ENCODE measurements around the gene TBCD.

The TBCD gene

DNA sequence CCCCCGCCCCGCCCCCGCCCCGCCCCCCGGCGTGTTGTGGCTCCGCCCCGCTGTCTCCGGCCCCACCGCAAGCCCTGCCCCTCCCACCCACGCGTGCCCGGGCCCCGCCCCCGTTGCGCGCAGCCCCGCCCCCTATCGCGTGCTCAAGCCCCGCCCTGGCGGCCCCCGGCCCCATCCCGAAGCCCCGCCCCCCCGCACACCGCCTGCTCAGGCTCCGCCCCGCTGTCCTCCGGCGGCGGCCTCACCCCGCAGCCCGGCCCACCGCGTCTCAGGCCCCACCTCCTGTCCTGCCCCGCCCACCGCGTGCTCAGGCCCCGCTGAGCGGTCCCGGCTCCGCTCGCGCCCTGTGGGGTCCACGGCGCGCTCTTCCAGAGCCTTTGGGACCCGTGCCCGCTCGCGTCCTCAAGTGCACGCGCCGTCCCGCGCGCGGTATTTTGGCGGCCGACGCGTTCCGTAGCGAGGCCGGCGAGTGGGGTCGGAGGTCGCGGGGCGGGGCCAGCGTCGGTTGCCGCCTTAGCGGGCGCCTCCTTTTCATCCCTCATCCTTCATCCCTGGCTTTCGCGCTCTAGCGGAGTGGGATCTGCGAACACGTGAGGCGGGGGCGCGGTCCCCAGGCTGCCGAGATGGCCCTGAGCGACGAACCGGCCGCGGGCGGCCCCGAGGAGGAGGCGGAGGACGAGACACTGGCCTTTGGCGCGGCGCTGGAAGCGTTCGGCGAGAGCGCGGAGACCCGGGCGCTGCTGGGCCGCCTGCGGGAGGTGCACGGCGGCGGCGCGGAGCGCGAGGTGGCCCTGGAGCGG, at the start of gene TBCD:
TBCD (plus strand) TSS at position 495 of the 800 bp plus-strand sequence; CDS start at position 624, 129 bp downstream.
- peak; percentile 89 to 92 for DNase-seq

DNA sequence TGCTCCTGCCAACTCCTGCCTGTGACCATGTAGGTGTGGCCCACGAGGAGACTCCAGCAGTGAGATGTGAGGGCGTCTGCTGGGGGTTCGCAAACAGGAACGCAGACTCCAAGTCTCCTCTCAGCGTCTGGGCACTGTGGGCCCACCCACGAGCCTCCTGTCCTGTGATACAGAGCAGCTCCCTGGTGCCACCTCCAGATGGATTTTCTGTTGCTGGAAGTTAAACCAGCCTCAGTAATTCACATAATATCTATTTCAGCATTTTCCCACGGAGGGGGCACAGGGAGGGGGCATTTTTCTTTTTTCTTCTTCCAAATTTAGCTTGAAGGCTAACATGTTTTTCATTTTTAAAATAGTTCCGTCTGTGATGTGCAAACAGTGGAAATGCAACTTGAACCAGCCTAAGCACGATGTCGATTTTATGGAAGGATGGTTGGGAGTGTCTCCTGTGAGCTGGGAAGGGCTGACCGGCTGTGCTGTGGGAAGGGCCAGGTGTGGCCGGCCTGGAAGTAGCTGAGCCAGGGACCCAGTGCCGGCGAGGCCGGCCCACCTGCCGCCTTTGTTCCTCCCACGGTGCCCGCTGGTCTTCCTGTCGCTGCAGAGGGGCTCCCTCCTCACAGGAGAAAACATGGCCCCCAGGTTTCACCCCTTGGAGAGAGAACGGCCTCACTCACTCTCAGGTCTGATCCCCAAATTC, 49.5 kb upstream of the TBCD start:
- DNase-seq, result no peak

DNA sequence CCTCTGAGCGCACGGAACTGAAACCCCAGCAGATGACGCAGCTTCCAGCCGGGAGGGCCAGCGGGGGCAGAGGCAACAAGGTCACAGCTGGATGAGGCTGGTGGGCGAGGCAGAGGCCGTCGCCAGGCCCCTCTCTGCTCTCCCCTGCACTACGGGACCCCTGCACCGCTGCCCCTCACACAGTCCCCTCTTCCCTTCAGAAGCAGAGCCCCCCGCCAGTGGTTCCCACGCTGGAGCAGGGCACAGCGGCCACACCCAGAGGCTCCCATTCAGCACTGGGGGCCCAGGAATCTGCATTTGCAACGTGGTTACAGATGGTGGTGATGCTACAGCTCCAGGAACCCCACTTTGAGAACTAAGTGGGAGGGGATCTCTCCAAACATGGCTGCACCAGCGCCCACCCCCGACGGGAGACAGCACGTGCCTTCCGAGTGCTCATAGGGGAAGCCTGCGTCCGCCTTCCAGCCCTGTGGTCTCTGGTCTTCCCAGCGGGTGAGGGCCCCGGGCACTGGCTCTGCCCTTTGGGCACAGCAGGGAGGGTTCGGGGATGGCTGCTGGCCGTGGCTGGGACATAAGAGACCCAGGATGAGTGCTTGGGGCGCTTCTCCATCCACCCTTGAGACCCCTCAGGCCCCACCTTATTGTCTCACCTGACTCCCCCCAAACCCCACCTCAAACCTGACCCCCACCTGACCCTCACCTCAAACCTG, 48.7 kb upstream of the TBCD start:
- no peak for DNase-seq

GRCh38 chr17:82703935-82704865, 47.7 kb upstream of the TBCD start:
- no peak for DNase-seq

GRCh38 chr17:82704886-82705285, 47.0 kb upstream of the TBCD start:
- no peak for DNase-seq

DNA sequence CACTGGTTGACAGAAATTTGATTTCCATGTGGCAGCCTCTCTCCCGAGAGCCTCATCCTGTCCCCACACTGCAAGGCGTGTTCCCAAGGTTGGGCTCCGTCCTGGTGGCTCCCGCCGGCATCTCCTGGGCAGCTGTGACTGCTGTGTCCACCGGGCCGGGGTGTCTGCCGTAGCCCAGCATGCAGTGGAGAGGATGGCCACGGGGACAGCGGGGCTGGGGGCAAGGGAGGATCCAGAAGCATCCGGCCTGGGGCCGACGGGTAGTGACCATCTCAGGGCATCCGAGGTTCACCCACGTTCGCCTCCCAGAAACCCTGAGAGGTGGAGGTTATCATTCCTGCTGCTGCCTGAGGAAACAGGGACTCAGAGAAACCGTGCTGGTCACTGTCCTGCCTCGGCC, 46.1 kb upstream of the TBCD start:
- DNase-seq, result no peak

- DNase-seq, result no peak
These were observed 42.7 kb upstream of the TBCD start for GRCh38 chr17:82709024-82709675.

DNA sequence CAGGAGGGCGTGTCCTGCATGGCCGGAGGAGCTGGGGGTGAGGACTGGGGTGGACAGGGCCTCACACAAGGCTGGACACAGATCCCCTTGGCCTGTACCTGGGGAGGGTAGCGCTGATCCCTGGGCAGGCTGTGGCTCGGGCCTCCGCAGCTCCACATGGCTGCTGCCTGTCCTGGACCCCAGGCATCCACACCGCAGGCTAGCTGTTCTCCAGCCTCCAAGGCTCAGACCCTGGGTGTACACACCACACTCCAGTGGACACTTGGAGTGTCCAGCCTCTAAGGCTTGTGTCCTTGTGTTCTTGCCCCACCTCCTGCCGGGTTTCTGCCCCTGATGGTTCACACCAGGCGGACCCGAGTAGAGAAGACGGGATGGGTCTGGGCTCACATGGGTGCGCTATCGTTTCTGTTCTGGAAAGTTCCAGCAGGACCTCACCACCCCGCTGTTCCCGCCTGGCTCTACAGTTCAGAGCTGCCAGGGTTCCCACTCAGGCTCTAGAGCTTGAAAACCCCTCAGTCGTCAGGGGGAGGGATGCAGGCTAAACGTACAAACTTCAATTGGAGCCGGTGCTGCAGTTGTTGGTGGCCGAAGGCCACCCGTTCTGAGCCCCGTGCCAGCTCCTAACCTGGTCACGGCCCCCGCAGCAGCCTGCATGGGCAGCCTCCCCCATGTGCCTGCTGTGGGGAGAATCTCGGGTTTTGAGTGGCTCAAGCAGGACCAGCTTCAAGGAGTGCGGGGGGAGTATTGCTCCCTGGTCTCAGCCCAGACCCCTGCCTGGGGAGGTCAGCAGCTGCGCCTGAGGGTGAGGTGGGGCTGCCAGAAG, 42.0 kb upstream of the TBCD start:
- DNase-seq, result no peak

DNA sequence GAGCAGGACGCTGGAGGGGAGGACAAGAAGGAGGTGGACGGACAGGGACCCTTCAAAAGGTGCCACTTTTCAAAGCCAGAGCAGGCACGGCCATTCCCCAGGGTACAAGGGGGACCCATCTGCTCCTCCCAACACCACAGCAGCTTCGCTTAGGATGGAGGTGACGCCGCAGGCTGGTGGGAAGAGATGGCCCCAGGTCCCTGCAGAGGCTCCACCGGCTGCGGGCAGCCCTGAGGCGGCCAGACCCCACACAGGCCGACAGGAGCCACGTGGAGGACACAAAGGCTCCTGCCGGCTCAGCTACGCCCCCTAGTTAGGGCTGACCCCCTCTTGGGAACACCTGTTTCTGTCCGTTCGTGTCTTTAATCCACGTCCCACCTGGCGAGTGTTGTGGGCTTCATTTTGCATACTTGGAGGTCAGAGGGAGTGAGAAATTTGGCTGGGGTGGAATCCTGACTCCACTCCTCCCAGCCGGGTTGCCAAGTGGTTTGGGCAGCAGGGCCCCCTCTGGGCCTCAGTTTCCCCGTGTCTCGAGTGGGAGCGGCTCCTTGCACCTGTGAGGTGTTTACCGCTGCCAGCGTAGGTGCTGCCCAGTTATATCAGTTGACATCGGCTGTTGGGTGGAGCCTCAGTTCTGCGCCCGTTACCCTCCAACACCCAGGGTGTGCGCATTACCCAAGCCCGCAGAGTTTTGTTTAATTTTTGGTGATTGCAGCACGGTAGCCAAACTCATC, 41.2 kb upstream of the TBCD start:
- no peak for DNase-seq

- no peak for DNase-seq
These were observed 38.7 kb upstream of the TBCD start for GRCh38 chr17:82713071-82713723.

GRCh38 chr17:82716203-82717010, 35.5 kb upstream of the TBCD start, which contains the start of gene FN3KRP:
Gene FN3KRP (plus strand): TSS chr17:82716706. CDS start chr17:82716756, 50 bp downstream.
- DNase-seq, result peak; percentile 81 to 82

DNA sequence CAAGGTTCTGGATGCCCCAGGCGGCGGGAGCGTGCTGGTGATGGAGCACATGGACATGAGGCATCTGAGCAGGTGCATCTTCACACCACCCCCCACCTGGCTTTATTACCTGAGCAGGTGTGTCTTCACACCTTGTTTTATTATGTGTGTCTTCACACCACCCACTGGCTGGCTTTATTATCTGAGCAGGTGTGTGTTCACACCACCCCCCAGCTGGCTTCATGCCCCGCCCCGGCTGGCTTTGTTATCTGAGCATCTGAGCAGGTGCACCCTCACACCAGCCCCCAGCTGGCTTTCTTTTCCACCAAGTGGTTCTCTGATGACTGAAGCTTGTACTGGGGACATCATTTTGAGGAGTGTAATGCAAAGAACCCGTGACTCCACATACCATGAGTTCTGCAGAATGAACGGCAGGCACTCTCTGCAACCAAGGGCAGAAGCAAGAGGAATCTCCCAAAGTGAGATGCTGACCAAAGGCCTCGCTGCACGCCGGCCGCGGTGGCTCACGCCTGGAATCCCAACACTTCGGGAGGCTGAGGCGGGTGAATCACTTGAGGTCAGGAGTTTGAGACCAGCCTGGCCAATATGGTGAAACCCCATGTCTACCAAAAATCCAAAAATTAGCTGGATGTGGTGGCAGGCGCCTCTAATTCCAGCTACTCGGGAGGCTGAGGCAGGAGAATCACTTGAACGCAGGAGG, 32.7 kb upstream of the TBCD start:
- no peak for DNase-seq

DNA sequence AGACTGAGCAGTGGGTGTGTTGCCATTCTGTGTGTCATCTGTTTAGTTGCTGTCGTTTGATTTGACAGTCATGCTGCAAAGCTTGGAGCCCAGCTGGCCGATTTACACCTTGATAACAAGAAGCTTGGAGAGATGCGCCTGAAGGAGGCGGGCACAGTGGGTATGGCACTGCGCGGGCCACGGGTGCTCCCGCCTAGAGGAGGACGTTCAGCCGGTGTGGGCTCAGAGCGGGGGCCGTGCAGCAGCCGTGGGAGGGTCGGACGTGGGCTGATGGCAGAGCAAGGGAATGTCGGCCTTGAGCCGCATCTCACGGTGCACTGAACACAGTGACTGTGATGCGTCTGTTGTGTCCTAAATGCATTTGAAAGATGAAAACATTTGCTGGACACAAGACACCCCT, 31.7 kb upstream of the TBCD start:
- no peak for DNase-seq

DNA sequence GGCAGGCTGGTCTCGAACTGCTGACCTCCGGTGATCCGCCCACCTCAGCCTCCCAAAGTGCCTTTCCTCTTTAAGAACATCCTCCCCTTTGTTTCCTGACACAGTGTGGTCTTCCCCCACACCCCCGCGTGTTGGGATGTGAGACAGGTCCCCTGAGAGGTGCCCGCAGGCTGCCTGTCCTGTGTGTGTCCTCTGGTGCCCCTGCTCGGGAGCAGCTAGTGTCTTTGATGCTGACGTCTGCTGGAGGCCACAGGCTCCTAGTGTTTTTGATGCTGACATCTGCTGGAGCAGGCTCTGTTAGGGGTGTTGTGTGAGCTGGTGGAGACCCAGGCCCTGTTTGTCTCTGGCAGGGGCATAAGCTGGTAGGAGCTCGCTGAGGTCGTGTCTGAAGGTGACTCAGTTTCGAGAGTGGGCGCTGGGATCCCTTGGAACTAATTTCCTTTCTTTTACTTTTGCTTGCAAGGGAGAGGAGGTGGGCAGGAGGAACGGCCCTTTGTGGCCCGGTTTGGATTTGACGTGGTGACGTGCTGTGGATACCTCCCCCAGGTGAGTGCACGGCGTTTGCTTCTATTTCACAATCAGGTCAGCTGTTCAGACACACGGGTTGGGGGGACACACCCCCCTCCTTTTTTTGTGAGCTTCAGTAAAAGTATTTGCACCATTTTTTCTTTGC, 29.4 kb upstream of the TBCD start:
- no peak for DNase-seq

DNA sequence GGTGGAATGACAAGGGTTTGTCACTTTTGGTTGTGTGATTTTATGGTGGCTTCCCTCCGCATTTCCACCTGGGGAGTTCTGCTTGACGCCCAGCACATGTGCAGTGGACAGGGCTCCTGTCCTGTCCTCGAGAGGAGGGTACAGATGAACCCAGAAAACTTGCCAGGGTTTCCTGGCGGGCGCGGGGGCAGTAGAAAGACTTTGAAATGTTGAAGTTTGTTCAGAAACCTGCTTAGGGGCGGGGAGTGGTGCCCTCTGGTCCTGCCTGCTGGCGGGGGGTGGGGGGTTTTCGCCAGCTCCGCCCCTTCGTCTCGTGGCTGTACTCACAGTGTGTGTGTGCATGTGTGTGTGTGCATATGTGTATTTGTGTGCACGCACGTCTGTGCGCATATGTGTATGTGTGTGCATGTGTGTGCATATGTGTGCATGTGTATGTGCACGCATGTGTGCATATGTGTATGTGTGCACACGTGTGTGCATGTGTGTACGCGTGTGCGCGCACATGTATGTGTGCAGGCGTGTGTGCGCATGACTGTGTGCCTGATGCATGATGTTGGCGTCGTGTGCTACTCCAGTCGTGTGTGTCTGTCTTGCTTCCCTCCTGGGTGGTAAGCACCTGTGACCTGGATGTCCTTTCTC, 28.6 kb upstream of the TBCD start:
- no peak for DNase-seq

DNA sequence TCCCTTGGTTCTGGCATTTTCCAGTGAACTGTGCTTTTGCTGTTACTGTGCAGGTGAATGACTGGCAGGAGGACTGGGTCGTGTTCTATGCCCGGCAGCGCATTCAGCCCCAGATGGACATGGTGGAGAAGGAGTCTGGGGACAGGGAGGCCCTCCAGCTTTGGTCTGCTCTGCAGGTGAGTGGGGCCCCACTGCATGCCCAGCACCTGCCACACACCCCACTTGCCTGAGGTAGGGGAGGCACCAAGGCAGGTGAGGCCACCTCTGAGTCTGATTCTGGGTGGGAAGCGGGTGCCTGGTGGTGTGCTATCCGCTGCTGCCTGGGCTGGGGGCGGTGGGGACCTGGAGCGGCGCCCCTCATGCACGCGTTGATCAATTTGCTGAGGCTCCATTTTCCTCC, 25.4 kb upstream of the TBCD start:
- no peak for DNase-seq
